Esophagus muscularis mucosa (tissue), 4 donors: ENCODE results near the gene SLC7A6. TPM values are rescaled to one million over a fixed set of nuclear protein-coding genes. Genes with fewer than 3 reads are reported as not detected.

Experiments
- DNase-seq: peaks from one replicate; pipeline ENCODE4 v3.0.0-alpha.2; 2017; ENCODE audit errors: extremely low spot score
- H3K27ac ChIP-seq, 4 donors: fragments of 200-600 bp; sonication (generic); replicated peaks in 1 of 4; 1 replicate in 3 of 4; 2 replicates in 1 of 4; pipeline ENCODE4 v1.5.1; 2016 to 2019; ENCODE audit warnings: mild to moderate bottlenecking in 1 of 4
- H3K27me3 ChIP-seq, 4 donors: fragments of 200-600 bp; sonication (generic); one replicate each; pipeline versions ENCODE4 v1.5.1 to v1.6.0; 2016 to 2019
- H3K36me3 ChIP-seq, 4 donors: fragments of 200-600 bp; sonication (generic); one replicate each; pipeline ENCODE4 v1.5.1; 2016 to 2019
- H3K4me1 ChIP-seq, 4 donors: fragments of 200-600 bp; sonication (generic); one replicate each; pipeline ENCODE4 v1.5.1; 2016 to 2019
- H3K4me3 ChIP-seq, 4 donors: fragments of 200-600 bp; sonication (generic); 1 replicate in 2 of 4; 2 replicates in 2 of 4; pipeline ENCODE4 v1.5.1; 2016 to 2019; ENCODE audit warnings: mild to moderate bottlenecking in 4 of 4, moderate library complexity in 1 of 4
- H3K9me3 ChIP-seq, 4 donors: fragments of 200-600 bp; sonication (generic); 1 replicate in 3 of 4; 2 replicates in 1 of 4; pipeline ENCODE4 v1.5.1; 2016 to 2019
- EP300 ChIP-seq: sonication (generic); formaldehyde crosslinking; IDR thresholded peaks from one replicate; pipeline ENCODE4 v1.6.1; 2017; ENCODE audit warnings: antibody characterized with exemption
- POLR2A ChIP-seq: fragments of 450-650 bp; IDR thresholded peaks from one replicate; pipeline ENCODE4 v1.6.1; 2017; ENCODE audit warnings: antibody characterized with exemption, moderate library complexity, mild to moderate bottlenecking, low read depth
- POLR2AphosphoS5 ChIP-seq, 2 donors: sonication (generic); formaldehyde crosslinking; IDR thresholded peaks; one replicate each; pipeline ENCODE4 v1.6.1; 2017; ENCODE audit warnings: antibody characterized with exemption in 2 of 2
- WGBS: methylation state at CpG from one replicate; pipeline ENCODE4 v1.1.5; 2018; 5-methylcytosine and 5-hydroxymethylcytosine counted together
- intact Hi-C: fragments of 100-400 bp; cut with DNase I; formaldehyde crosslinking; loops from one replicate; pipeline ENCODE4 v1.15.1; 2023
- total RNA-seq, 4 donors: library from RNA; depleted of rRNA; stranded (reverse); fragments of >200 nt; gene quantifications; one replicate each; pipeline versions ENCODE4 v1.1.0 to v1.2.1, GENCODE V29; 2016
- TF ChIP-seq, protein P1 (sequence below), 3 experiments: fragments of 200-600 bp in 2 of 3; fragments of 450-650 bp in 1 of 3; sonication (generic) in 2 of 3; IDR thresholded peaks; one replicate each; pipeline ENCODE4 v1.5.1; 2017 to 2019; ENCODE audit warnings: antibody characterized with exemption in 3 of 3, mild to moderate bottlenecking in 2 of 3, moderate library complexity in 1 of 3

SLC7A6 gene
- total RNA-seq, 4 donors from 2014 or later: 18.9 to 37.1 (median 27.3) TPM

DNA sequence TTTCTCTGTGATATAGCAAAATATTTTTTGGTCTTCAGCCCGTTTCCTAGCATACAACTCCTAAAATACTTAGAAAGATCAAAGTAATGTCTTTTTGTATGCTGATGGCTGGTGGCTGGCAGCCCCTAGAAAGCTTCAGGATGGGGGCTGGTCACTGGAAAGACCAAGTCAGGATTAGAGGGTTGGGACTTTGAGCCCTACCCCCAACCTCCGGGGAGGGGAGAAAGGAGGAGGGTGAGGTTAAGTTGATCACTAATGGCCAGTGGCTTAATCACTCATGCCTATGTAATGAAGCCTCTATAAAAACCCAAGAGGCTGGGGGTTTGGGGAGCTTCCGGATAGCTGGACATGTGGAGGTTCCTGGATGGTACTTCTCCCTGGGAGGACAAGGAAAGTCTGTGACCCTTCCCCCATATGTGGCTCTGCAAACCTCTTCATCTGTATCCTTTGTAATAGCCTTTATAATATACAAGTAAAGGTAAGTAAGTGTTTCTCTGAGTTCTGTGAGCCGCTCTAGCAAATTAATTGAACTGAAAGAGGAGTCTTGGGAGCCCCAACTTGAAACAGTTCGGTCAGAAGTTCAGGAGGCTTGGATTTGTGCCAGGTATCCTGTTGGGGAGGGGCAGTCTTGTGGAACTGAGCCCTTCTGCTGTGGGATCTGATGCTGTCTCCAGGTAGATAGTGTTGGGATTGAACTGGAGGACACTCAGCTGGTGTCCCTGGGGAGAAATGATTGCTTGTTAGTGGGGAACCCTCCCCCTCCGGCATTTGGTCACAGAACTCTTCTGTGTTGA, 3.5 kb downstream of the SLC7A6 start:
- Histone ChIP-seq H3K27ac (peak overlapping the region in 2 of 4 donors; percentile 5 to 21), H3K4me1 (peaks cover 53 to 85% (median 66%) of the 10 kb centered on the region in 4 donors), H3K27me3 (no peaks in the 10 kb centered on the region), H3K4me3 (peak overlapping the region in 1 of 4 donors; percentile 9), H3K36me3 (peaks cover 0 to 21% (median 0%) of the 10 kb centered on the region in 4 donors), H3K9me3 (no peaks in the 10 kb centered on the region)
- no peak for DNase-seq
- TF ChIP-seq EP300 (no peak), POLR2AphosphoS5 (IDR thresholded peaks at IDR 0.05) (no peak), POLR2A (no peak)
- TF ChIP-seq, protein P1, sequence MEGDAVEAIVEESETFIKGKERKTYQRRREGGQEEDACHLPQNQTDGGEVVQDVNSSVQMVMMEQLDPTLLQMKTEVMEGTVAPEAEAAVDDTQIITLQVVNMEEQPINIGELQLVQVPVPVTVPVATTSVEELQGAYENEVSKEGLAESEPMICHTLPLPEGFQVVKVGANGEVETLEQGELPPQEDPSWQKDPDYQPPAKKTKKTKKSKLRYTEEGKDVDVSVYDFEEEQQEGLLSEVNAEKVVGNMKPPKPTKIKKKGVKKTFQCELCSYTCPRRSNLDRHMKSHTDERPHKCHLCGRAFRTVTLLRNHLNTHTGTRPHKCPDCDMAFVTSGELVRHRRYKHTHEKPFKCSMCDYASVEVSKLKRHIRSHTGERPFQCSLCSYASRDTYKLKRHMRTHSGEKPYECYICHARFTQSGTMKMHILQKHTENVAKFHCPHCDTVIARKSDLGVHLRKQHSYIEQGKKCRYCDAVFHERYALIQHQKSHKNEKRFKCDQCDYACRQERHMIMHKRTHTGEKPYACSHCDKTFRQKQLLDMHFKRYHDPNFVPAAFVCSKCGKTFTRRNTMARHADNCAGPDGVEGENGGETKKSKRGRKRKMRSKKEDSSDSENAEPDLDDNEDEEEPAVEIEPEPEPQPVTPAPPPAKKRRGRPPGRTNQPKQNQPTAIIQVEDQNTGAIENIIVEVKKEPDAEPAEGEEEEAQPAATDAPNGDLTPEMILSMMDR (IDR thresholded peaks at IDR 0.05): no peak
- intact Hi-C loops: no loop called here
- WGBS: 67% methylated on average over 6 of the region's 6 CpGs

DNA sequence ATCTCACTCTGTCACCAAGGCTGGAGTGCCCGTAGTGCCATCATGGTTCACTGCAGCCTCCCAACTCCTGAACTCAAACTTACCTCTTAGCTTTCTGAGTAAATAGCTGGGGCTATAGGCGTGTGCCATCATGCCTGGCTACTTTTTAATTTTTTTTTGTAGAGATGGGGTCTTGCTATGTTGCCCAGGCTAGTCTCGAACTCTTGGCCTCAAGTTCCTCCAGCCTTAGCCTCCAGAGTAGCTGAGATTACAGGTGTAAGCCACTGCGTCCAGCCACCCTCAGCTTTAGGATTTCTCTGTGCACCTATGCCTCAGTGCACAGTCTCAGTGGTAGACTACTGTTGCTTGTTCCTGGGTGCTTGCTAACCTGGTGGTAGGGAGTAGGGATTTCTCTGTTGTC, 5.5 kb downstream of the SLC7A6 start:
- H3K9me3 ChIP-seq: no peaks in the 10 kb centered on the region
- no peaks in the 10 kb centered on the region for H3K27me3 ChIP-seq
- no peak for DNase-seq
- TF ChIP-seq POLR2A (no peak), POLR2AphosphoS5 (IDR thresholded peaks at IDR 0.05) (no peak), EP300 (no peak)
- TF ChIP-seq, protein P1 (IDR thresholded peaks at IDR 0.05): no peak
- H3K36me3 ChIP-seq: peaks cover 7 to 41% (median 12%) of the 10 kb centered on the region in 4 donors
- H3K4me3 ChIP-seq: no peak overlapping the region
- intact Hi-C loops: no loop called here
- peaks cover 49 to 82% (median 65%) of the 10 kb centered on the region in 4 donors for H3K4me1 ChIP-seq
- no peak overlapping the region for H3K27ac ChIP-seq
- WGBS: 92% methylated on average over 4 of the region's 4 CpGs

DNA sequence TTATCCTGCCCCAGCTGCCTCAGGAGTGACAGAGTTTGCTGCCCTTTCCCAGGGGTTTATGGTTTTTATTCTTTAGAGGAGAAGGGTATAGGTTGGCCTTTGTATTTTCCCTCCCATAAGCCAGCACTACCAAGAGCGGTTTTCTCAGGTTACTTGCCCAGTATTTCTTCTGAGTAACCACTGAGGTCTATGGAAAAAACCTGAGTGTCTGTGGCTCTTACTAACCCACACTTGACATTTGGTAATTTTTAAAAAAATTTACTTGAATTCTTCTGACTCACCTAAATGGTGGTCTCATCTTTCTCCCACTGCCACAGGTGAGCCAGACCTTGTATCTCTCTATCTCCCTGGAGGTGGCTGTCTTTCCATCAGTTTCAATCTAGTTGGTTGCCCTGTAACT, 6.0 kb downstream of the SLC7A6 start:
- H3K4me1 ChIP-seq: peaks cover 47 to 83% (median 68%) of the 10 kb centered on the region in 4 donors
- 0% methylated on average over 1 of the region's 1 CpG for whole genome bisulfite sequencing
- no peak overlapping the region for H3K4me3 ChIP-seq
- peaks cover 10 to 47% (median 15%) of the 10 kb centered on the region in 4 donors for H3K36me3 ChIP-seq
- intact Hi-C loops: no loop called here
- TF ChIP-seq POLR2AphosphoS5 (IDR thresholded peaks at IDR 0.05): no peak
- TF ChIP-seq EP300: no peak
- TF ChIP-seq, protein P1 (IDR thresholded peaks at IDR 0.05): no peak
- TF ChIP-seq POLR2A: no peak
- no peaks in the 10 kb centered on the region for H3K9me3 ChIP-seq
- H3K27ac ChIP-seq: no peak overlapping the region
- DNase-seq: no peak
- no peaks in the 10 kb centered on the region for H3K27me3 ChIP-seq

DNA sequence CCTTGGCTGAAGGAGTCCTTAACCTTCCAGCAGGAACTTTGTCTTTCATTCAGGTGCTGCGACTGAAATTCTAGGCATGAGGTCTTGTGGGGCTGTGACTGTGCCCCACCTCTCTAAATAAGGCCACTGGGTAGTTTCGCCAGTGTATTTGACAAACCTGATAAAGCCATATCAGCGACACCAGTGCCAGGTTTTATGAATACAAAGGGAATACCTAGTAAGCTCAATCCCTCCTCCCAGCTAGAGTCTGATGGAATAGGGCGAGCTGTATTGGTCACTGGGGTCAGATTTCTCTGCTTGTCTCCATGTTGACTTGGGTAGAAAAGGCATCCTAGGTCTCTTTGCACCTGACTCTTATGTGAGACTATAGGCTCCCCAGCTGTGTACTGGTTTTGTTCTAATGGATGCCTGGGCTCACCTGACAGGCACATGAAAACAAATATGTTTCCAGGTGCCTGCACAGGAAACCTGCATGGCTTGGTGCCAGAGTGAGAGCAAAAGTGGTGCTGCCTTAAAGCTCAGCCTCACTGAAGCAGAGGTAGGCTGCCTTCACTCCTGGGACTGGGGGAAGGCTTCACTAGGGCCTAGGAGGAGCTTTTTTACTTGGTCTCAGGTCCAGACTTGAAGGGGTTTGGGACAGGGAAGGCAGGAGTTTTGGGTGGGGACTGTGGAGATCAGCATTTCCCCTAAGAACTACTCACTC, 8.3 kb downstream of the SLC7A6 start:
- Histone ChIP-seq H3K27me3 (no peaks in the 10 kb centered on the region), H3K9me3 (no peaks in the 10 kb centered on the region), H3K27ac (peak overlapping the region in 1 of 4 donors; percentile 13), H3K4me1 (peaks cover 49 to 81% (median 74%) of the 10 kb centered on the region in 4 donors), H3K4me3 (no peak overlapping the region), H3K36me3 (peaks cover 10 to 55% (median 15%) of the 10 kb centered on the region in 4 donors)
- DNase-seq: no peak
- intact Hi-C loops: no loop called here
- TF ChIP-seq, protein P1 (IDR thresholded peaks at IDR 0.05): no peak
- TF ChIP-seq EP300 (no peak), POLR2A (no peak), POLR2AphosphoS5 (IDR thresholded peaks at IDR 0.05) (no peak)
- 95% methylated on average over 4 of the region's 4 CpGs for WGBS
